ENCODE data around the gene PRAMEF15.
"Not testable (repeated sequence)": the region's sequence is repeated elsewhere in the genome, so short reads cannot be mapped to it uniquely, and the experiment has no call there.

Gene PRAMEF15

DNA sequence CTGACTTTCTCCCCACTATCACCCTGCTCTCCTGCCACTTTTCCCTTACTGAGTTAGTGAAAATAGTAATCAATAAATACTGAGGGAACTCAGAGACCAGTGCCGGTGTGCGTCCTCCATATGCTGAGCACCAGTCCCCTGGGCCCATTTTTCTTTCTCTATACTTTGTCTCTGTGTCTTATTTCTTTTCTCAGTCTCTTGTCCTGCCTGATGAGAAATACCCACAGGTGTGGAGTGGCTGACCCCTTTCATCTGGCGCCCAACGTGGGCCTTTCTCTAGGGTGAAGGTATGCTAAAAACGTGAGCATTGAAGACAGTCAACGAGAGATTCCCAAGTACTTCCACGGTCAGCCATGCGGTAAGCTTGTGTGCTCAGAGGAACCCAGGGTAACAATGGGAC, 38.1 kb downstream of the PRAMEF15 start:
- not testable (repeated sequence) for H3K27ac ChIP-seq (ENCODE audit: low read depth in 2 of 2, low read length in 2 of 2); H3K27me3 ChIP-seq (ENCODE audit: control insufficient read depth in 2 of 2, insufficient read depth in 2 of 2, low read length in 2 of 2); H3K36me3 ChIP-seq (ENCODE audit: control insufficient read depth in 2 of 2, insufficient read depth in 2 of 2, low read length in 2 of 2); H3K9ac ChIP-seq (ENCODE audit: low read depth in 1 of 2, low read length in 2 of 2); H3K4me3 ChIP-seq (ENCODE audit: low read length in 2 of 2); H3K9me3 ChIP-seq (ENCODE audit: control insufficient read depth in 2 of 2, low read length in 2 of 2); H3K4me1 ChIP-seq (ENCODE audit: control insufficient read depth in 2 of 2, insufficient read depth in 2 of 2, low read length in 2 of 2)

DNA sequence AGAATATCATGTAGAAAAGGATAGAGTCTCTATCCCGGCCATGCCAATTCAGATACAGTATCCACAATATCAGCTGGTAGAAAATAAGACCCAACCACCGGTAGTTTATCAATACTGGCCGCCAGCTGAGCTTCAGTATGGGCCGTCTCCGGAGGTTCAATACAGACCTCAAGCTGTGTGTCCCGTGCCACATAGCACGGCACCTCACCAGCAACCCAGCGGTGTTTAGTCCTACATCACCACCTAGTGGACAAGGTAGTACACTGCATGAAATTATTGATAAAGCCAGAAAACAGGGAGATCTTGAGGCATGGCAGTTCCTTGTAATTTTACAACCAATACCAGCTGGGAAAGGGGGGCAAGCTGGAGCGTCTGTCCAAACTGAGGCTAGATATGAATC, 39.1 kb downstream of the PRAMEF15 start:
- H3K9ac ChIP-seq (ENCODE audit: low read depth in 1 of 2, low read length in 2 of 2); H3K9me3 ChIP-seq (ENCODE audit: control insufficient read depth in 2 of 2, low read length in 2 of 2): not testable (repeated sequence)

DNA sequence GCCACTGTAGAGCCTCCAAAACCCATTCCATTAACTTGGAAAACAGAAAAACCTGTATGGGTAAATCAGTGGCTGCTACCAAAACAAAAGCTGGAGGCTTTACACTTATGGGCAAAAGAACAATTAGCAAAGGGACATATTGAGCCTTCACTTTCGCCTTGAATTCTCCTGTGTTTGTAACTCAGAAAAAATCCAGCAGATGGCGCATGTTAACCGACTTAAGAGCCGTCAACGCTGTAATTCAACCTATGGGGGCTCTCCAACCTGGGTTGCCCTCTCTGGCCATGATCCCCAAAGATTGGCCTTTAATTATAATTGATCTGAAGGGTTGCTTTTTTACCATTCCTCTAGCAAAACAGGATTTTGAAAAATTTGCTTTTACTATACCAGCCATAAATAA, 41.4 kb downstream of the PRAMEF15 start:
- H3K36me3 ChIP-seq (ENCODE audit: control insufficient read depth in 2 of 2, insufficient read depth in 2 of 2, low read length in 2 of 2); H3K9me3 ChIP-seq (ENCODE audit: control insufficient read depth in 2 of 2, low read length in 2 of 2); H3K27ac ChIP-seq (ENCODE audit: low read depth in 2 of 2, low read length in 2 of 2); H3K27me3 ChIP-seq (ENCODE audit: control insufficient read depth in 2 of 2, insufficient read depth in 2 of 2, low read length in 2 of 2); H3K9ac ChIP-seq (ENCODE audit: low read depth in 1 of 2, low read length in 2 of 2); H3K4me3 ChIP-seq (ENCODE audit: low read length in 2 of 2); H3K4me1 ChIP-seq (ENCODE audit: control insufficient read depth in 2 of 2, insufficient read depth in 2 of 2, low read length in 2 of 2): not testable (repeated sequence)

More for the DNA sequence above, 39.1 kb downstream of the PRAMEF15 start:
- H3K36me3 ChIP-seq (ENCODE audit: control insufficient read depth in 2 of 2, insufficient read depth in 2 of 2, low read length in 2 of 2); H3K27me3 ChIP-seq (ENCODE audit: control insufficient read depth in 2 of 2, insufficient read depth in 2 of 2, low read length in 2 of 2); H3K4me1 ChIP-seq (ENCODE audit: control insufficient read depth in 2 of 2, insufficient read depth in 2 of 2, low read length in 2 of 2); H3K27ac ChIP-seq (ENCODE audit: low read depth in 2 of 2, low read length in 2 of 2); H3K4me3 ChIP-seq (ENCODE audit: low read length in 2 of 2): not testable (repeated sequence)

DNA sequence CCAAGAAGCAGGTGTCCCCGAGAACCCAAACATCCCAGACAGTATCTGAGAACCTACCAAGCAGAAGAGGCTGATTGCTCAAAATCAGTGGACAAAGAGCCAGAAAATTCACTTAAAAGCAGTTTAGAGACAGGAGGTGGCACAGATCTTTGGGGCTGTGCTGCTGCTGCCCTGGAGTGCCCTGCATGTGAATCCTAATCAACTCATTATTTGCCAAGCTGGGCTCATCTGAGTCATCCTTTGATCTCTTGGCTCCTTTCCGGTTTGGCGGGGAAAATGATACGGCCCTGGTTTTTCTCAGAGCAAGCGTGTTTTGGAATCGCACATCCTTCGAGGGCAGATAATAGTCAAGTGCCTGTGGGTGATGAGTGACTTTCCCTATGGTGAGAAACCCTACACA, 47.0 kb downstream of the PRAMEF15 start:
- H3K4me3 ChIP-seq (ENCODE audit: low read length in 2 of 2); H3K9me3 ChIP-seq (ENCODE audit: control insufficient read depth in 2 of 2, low read length in 2 of 2); H3K27me3 ChIP-seq (ENCODE audit: control insufficient read depth in 2 of 2, insufficient read depth in 2 of 2, low read length in 2 of 2); H3K27ac ChIP-seq (ENCODE audit: low read depth in 2 of 2, low read length in 2 of 2); H3K9ac ChIP-seq (ENCODE audit: low read depth in 1 of 2, low read length in 2 of 2); H3K4me1 ChIP-seq (ENCODE audit: control insufficient read depth in 2 of 2, insufficient read depth in 2 of 2, low read length in 2 of 2); H3K36me3 ChIP-seq (ENCODE audit: control insufficient read depth in 2 of 2, insufficient read depth in 2 of 2, low read length in 2 of 2): not testable (repeated sequence)

DNA sequence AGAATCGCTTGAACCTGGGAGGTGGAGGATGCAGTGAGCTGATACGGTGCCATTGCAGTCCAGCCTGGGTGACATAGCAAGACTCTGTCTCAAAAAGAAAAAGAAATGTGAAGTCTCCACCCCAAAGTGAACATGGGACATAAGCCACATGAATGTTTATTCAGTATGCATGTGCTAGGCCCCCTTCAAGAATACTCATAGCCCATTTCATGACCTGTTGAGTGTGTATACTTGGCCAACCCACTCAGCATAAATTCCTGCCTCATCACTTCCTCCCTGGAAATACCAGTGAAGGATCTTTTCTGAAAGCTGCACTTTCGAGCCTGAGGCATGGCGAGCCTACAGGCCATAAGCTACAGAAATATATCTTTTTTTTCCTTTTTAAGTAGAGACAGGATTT, 49.5 kb downstream of the PRAMEF15 start:
- H3K9ac ChIP-seq (ENCODE audit: low read depth in 1 of 2, low read length in 2 of 2); H3K27me3 ChIP-seq (ENCODE audit: control insufficient read depth in 2 of 2, insufficient read depth in 2 of 2, low read length in 2 of 2); H3K36me3 ChIP-seq (ENCODE audit: control insufficient read depth in 2 of 2, insufficient read depth in 2 of 2, low read length in 2 of 2); H3K9me3 ChIP-seq (ENCODE audit: control insufficient read depth in 2 of 2, low read length in 2 of 2); H3K27ac ChIP-seq (ENCODE audit: low read depth in 2 of 2, low read length in 2 of 2); H3K4me1 ChIP-seq (ENCODE audit: control insufficient read depth in 2 of 2, insufficient read depth in 2 of 2, low read length in 2 of 2); H3K4me3 ChIP-seq (ENCODE audit: low read length in 2 of 2): not testable (repeated sequence)

DNA sequence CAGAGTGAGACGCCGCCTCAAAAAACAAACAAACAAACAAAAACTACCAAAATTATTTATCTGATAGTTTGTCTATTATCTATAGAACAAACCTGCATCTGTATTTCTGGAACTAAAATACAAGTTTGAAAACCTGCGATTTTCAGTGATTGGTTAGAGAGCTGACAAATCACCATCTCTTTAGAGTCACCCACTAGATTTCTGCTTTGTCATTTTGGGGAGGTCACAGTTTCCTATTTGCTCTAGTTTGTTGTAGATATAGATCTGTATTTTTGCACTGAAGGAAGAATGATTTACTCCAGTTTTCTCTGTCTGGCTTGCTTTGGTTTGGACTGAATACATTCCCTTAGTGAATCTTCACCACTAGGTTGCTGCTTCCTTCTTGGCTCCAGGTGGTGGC, 51.2 kb downstream of the PRAMEF15 start:
- not testable (repeated sequence) for H3K9me3 ChIP-seq (ENCODE audit: control insufficient read depth in 2 of 2, low read length in 2 of 2); H3K36me3 ChIP-seq (ENCODE audit: control insufficient read depth in 2 of 2, insufficient read depth in 2 of 2, low read length in 2 of 2); H3K4me3 ChIP-seq (ENCODE audit: low read length in 2 of 2); H3K27me3 ChIP-seq (ENCODE audit: control insufficient read depth in 2 of 2, insufficient read depth in 2 of 2, low read length in 2 of 2); H3K9ac ChIP-seq (ENCODE audit: low read depth in 1 of 2, low read length in 2 of 2); H3K27ac ChIP-seq (ENCODE audit: low read depth in 2 of 2, low read length in 2 of 2); H3K4me1 ChIP-seq (ENCODE audit: control insufficient read depth in 2 of 2, insufficient read depth in 2 of 2, low read length in 2 of 2)

DNA sequence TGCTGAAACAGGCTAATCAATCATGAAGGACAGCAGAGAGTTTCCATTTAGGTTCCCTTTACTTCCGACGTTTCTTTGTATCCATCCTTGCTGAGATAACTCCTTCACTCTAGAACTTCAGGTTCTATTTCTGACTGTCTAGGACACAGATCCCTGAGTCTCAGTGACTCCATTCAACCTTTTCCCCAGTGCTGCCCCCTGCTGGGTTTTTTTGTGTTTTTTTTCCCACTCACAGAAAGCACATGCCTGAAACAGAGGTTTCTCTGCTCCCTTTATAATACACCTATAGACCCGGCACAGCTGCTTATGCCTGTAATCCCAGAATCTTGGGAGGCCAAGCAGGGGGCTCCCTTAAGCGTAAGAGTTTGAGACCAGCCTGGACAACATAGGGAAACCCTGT, 53.2 kb downstream of the PRAMEF15 start:
- not testable (repeated sequence) for H3K9me3 ChIP-seq (ENCODE audit: control insufficient read depth in 2 of 2, low read length in 2 of 2); H3K4me1 ChIP-seq (ENCODE audit: control insufficient read depth in 2 of 2, insufficient read depth in 2 of 2, low read length in 2 of 2); H3K27ac ChIP-seq (ENCODE audit: low read depth in 2 of 2, low read length in 2 of 2); H3K27me3 ChIP-seq (ENCODE audit: control insufficient read depth in 2 of 2, insufficient read depth in 2 of 2, low read length in 2 of 2); H3K36me3 ChIP-seq (ENCODE audit: control insufficient read depth in 2 of 2, insufficient read depth in 2 of 2, low read length in 2 of 2); H3K9ac ChIP-seq (ENCODE audit: low read depth in 1 of 2, low read length in 2 of 2); H3K4me3 ChIP-seq (ENCODE audit: low read length in 2 of 2)

All from mucosa of rectum (tissue), 2 donors.